SH-SY5Y (cell line): ENCODE measurements around the gene RAB3C.

Source experiments
- GATA2 ChIP-seq: IDR thresholded peaks from 2 replicates; pipeline ENCODE4 v1.6.1; 2011; ENCODE audit warnings: mild to moderate bottlenecking, low read depth, low read length
- GATA3 ChIP-seq: IDR thresholded peaks from 2 replicates; pipeline ENCODE4 v1.6.1; 2011; ENCODE audit warnings: low read depth, mild to moderate bottlenecking, low read length, moderate library complexity

DNA sequence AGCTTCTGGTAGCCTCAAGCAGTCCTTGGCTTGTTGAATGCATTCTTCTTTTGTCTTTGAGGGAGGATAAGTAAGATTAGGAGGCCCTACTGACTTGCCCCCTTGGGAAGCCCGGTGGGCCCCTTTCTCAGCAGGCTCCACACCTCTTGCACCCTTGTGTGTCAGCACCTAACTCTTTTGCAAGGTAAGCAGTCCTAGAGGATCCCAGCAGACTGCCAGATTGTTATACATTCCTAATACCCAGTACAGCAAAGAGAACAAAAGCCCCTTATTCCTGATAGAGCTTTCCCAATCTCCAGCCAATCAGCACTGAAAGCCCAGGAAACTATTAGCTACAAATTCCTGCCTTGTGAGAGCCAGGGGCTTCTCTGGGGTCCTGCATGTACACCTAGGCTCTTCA lies 152.8 kb downstream of the RAB3C start:
- no peak for TF ChIP-seq GATA3
- TF ChIP-seq GATA2: no peak
